Smooth muscle cell (in vitro differentiated cells): ENCODE results near the gene TSC2. TPM values are rescaled to one million over a fixed set of nuclear protein-coding genes. Genes with fewer than 3 reads are reported as not detected.
"Not testable (repeated sequence)": the region's sequence is repeated elsewhere in the genome, so short reads cannot be mapped to it uniquely, and the experiment has no call there.

Experiments used
- DNase-seq: peaks from one replicate; lab custom pipeline; 2025; ENCODE audit not compliant: unreplicated experiment; lab: John Stamatoyannopoulos, UW
- H2AFZ ChIP-seq: fragments of 200-600 bp; sonication (generic); 2 replicates; pipeline ENCODE4 v1.6.0; 2016; ENCODE audit warnings: antibody characterized with exemption, low read depth, mild to moderate bottlenecking
- H3F3A ChIP-seq: fragments of 200-600 bp; sonication (generic); 2 replicates; pipeline ENCODE4 v1.6.0; 2017; ENCODE audit warnings: antibody characterized with exemption, low read depth
- H3K27ac ChIP-seq: fragments of 200-600 bp; sonication (generic); 2 replicates; pipeline ENCODE4 v1.5.1; 2016; ENCODE audit warnings: low read depth, mild to moderate bottlenecking
- H3K27me3 ChIP-seq: fragments of 200-600 bp; sonication (generic); 2 replicates; pipeline ENCODE4 v1.6.1; 2016; ENCODE audit warnings: low read depth, mild to moderate bottlenecking
- H3K36me3 ChIP-seq: fragments of 200-600 bp; sonication (generic); 2 replicates; pipeline ENCODE4 v1.5.1; 2016; ENCODE audit warnings: low read depth
- H3K4me1 ChIP-seq: fragments of 200-600 bp; sonication (generic); 2 replicates; pipeline ENCODE4 v1.5.1; 2016; ENCODE audit warnings: low read depth
- H3K4me2 ChIP-seq: fragments of 200-600 bp; sonication (generic); 2 replicates; pipeline ENCODE4 v1.6.0; 2016; ENCODE audit warnings: mild to moderate bottlenecking
- H3K4me3 ChIP-seq: fragments of 200-600 bp; sonication (generic); 2 replicates; pipeline ENCODE4 v1.5.1; 2016; ENCODE audit warnings: mild to moderate bottlenecking
- H3K79me2 ChIP-seq: fragments of 200-600 bp; sonication (generic); 2 replicates; pipeline ENCODE4 v1.6.0; 2016; ENCODE audit warnings: low read depth, mild to moderate bottlenecking
- H3K9ac ChIP-seq: fragments of 200-600 bp; sonication (generic); 2 replicates; pipeline ENCODE4 v1.6.0; 2016; ENCODE audit warnings: low read depth
- H3K9me3 ChIP-seq: fragments of 200-600 bp; sonication (generic); replicated peaks from 2 replicates; pipeline ENCODE4 v1.5.1; 2016; ENCODE audit warnings: low read depth
- H4K20me1 ChIP-seq: fragments of 200-600 bp; sonication (generic); 2 replicates; pipeline ENCODE4 v1.6.0; 2016; ENCODE audit warnings: low read depth
- CTCF ChIP-seq: fragments of 200-600 bp; sonication (generic); IDR thresholded peaks from 2 replicates; pipeline ENCODE4 v1.5.1; 2017; ENCODE audit warnings: borderline replicate concordance, mild to moderate bottlenecking, antibody characterized with exemption; ENCODE audit not compliant: insufficient read depth, poor library complexity, severe bottlenecking
- WGBS: methylation state at CpG from one replicate; pipeline ENCODE4 v1.1.7; 2016; ENCODE audit warnings: low lambda C conversion rate; 5-methylcytosine and 5-hydroxymethylcytosine counted together
- polyA plus RNA-seq: library from polyadenylated mRNA; unstranded; fragments of >200 nt; fragmentation: Nextera tagmentation; extraction: Ambion mirVana; gene quantifications from 2 replicates; pipeline ENCODE4 v1.2.1, GENCODE V29; 2016
- total RNA-seq: library from RNA; depleted of rRNA; stranded (reverse); fragments of >200 nt; gene quantifications from 2 replicates; pipeline ENCODE4 v1.2.3, GENCODE V29; 2014

Gene TSC2
- total and polyA plus RNA-seq, 2 experiments from 2014 or later, result 64.5 to 74.7 TPM

- H2AFZ ChIP-seq, result no peak overlapping the region
- no peak for DNase-seq
Observed at GRCh38 chr16:2033057-2033908, 14.5 kb upstream of the TSC2 start.

DNA sequence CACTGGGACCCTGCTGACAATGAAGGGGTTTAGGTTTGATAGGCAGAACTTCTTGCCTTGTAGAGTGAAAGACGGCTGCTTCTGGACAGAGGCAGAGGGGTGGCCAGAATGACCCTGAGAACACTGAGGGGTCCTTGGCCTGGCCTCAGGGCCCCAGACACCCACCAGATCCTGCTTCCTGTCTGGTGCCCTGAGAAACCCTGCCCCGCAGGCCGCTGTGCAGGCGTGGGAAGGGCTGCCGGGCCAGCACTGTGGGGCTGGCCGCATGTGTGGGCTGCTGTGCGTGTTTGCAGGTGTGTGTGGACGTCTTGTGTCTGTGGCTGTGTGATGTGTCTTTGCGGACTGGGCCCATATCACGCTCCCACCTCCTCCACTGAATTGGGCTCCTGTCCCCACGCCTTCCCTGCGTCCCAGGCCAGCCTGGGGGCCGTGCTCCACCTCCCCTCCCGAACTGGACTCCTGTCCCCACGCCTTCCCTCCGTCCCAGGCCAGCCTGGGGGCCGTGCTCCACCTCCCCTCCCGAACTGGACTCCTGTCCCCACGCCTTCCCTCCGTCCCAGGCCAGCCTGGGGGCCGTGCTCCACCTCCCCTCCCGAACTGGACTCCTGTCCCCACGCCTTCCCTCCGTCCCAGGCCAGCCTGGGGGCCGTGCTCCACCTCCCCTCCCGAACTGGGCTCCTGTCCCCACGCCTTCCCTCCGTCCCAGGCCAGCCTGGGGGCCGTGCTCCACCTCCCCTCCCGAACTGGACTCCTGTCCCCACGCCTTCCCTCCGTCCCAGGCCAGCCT is 13.7 kb upstream of the TSC2 start:
- not testable (repeated sequence) for H3K9me3 ChIP-seq
- WGBS, result 53% methylated on average over 10 of the region's 32 CpGs
- peaks cover 19% of the 10 kb centered on the region for H3K4me1 ChIP-seq

More at GRCh38 chr16:2033057-2033908, 14.5 kb upstream of the TSC2 start:
- peak overlapping the region; percentile 80 for H3K27ac ChIP-seq
- TF ChIP-seq CTCF, result no peak
- H4K20me1 ChIP-seq, result peaks cover 7% of the 10 kb centered on the region
- no peaks in the 10 kb centered on the region for H3K9me3 ChIP-seq
- H3K4me1 ChIP-seq, result peaks cover 18% of the 10 kb centered on the region
- H3K4me2 ChIP-seq, result peak overlapping the region; percentile 74
- H3K79me2 ChIP-seq, result peaks cover 3% of the 10 kb centered on the region
- no peaks in the 10 kb centered on the region for H3K27me3 ChIP-seq
- H3F3A ChIP-seq, result no peaks in the 10 kb centered on the region
- H3K36me3 ChIP-seq, result no peaks in the 10 kb centered on the region
- no peak overlapping the region for H3K4me3 ChIP-seq
- peak overlapping the region; percentile 30 for H3K9ac ChIP-seq
- WGBS, result 55% methylated on average over 23 of the region's 37 CpGs

DNA sequence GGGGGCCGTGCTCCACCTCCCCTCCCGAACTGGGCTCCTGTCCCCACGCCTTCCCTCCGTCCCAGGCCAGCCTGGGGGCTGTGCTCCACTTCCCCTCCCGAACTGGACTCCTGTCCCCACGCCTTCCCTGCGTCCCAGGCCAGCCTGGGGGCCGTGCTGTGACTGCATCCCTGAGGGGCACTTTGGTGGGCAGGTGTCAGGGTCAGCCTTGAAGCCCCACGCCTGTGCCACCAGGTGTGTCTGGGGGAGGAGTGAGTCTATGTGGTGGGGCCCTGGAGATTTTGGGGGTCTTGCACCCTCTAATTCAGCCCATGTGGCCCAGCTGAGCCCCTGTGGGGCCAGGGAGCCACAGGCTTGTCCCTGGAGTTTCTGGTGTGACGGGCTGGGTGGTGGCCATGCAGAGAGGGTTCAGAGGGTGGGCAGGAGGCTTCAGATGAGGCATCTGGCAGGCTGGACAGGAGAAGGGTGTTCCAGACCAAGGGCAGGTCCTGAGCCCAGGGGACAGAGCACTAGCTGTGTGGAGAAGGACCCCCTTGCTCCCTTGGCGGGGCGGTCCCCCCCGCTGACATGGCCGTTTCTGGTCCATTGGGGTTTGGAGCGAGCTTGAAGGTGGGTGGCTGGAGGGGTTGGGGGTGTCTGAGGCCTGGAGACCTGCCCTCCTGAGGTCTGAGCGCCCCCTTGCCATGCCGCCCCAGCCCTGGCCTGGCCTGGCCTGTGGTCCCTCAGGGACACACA is 12.9 kb upstream of the TSC2 start:
- DNase-seq, result no peak
- Histone ChIP-seq H3K9me3 (no peaks in the 10 kb centered on the region), H3K4me2 (peak overlapping the region; percentile 73), H3F3A (no peaks in the 10 kb centered on the region), H3K27ac (peak overlapping the region; percentile 94), H3K4me1 (peaks cover 21% of the 10 kb centered on the region), H3K9ac (no peak overlapping the region), H4K20me1 (no peaks in the 10 kb centered on the region), H3K27me3 (no peaks in the 10 kb centered on the region), H3K79me2 (no peaks in the 10 kb centered on the region), H3K4me3 (no peak overlapping the region), H3K36me3 (no peaks in the 10 kb centered on the region), H2AFZ (no peak overlapping the region)
- TF ChIP-seq CTCF, result no peak
- WGBS, result 95% methylated on average over 16 of the region's 17 CpGs

More for the DNA sequence above, 13.7 kb upstream of the TSC2 start:
- not testable (repeated sequence) for H3K27me3 ChIP-seq, DNase-seq, H4K20me1 ChIP-seq, H3K79me2 ChIP-seq, H3K36me3 ChIP-seq, H3K4me3 ChIP-seq, H2AFZ ChIP-seq, H3F3A ChIP-seq
- Histone ChIP-seq H3K9ac (peak overlapping the region; percentile 30), H3K4me2 (peak overlapping the region; percentile 74), H3K27ac (peak overlapping the region; percentile 80)
